OCI-M2 (cell line): ENCODE results near the gene CEP170.
"Not testable (repeated sequence)": the region's sequence is repeated elsewhere in the genome, so short reads cannot be mapped to it uniquely, and the experiment has no call there.

Source experiments
- DNase-seq: peaks from one replicate; lab custom pipeline; 2025; ENCODE audit not compliant: unreplicated experiment; lab: John Stamatoyannopoulos, UW

Gene CEP170

GRCh38 chr1:243236604-243237252 is 18.4 kb downstream of the CEP170 start:
- no peak for DNase-seq

DNA sequence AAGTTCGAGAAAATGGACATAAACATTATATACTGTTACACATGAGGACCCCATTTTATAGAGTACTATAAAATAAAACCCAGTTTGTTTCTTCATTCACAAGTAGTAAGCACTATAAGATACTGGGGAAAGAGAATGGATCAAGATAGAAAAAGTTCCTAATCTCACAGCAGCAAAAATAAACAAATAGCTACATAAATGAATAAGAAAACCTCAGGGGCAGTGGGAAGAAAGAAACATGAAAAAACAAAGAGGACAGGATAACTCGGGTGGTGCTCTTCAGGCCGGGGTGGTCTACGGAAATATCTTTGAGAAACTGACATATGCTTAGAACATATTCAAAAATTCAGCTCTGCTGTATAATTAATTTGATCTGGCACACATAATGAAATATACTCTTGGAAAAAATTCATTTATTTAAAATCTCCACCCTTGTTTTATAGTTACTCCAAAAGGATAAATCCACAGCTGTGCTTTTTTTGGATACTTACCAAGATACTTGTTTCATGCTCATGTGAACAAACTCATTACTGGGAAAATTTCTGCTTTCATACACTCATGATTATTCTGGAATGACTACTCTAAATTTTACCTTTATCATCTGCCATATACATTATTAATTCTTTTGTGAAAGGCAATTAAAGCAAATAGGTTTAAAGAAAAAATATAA is 20.0 kb downstream of the CEP170 start:
- DNase-seq: no peak

DNA sequence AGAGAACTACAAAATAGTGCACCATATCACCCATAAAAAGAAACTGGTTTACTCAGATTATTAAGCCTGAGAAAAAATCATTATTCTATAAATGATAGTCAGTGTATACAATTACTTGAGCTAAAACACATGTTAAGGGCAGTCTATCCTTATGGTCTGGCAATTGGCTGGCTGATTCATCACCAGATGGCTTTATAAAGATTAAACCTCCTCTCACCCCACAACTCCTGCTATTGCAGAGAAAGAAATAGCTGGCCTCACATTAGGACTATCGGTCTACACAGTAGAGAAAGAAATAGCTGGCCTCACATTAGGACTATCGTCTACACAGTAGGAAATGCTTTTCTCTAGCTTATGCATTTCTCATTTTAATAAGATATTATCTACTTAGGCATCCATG is 21.2 kb downstream of the CEP170 start:
- no peak for DNase-seq

GRCh38 chr1:243230914-243231313 is 24.2 kb downstream of the CEP170 start:
- no peak for DNase-seq

- no peak for DNase-seq
Observed at GRCh38 chr1:243229526-243229925, 25.6 kb downstream of the CEP170 start.

DNA sequence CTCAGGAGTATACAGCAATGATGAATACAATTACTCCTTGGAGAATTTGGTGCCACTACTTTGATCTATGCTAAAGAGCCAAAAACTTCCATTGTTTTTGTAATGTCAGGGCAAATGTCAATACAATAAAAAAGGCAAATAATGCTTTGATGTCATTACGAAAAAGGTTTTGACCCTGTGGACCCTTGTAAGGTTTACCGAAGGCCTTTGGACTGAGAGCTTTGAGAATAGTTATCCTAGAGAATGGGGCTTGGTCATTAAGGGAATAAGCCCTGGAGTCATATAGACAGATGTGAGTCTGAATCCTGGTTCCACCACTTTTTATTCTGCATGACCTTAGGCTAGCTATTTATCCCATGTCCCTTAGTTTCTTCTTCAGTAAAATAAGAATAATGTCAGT is 27.5 kb downstream of the CEP170 start:
- DNase-seq: no peak

DNA sequence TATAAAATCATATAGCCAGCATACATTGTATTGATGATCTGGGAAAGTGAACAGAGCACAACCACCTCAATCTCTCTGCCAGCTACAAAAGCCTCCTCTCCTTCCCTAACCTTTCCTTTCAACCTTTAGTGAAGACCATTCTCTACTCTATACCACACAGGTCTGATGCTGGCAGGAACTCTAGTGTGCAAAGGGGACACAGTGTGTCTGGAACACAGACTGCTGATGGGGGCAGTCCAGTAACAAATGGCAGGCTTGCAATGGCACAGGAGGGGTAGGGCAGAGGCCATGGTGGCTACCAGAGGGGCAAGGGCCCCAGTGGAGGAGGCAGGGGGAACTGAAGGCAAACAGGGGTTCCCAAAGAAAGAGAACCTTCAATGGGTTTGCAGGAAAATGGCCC is 37.0 kb downstream of the CEP170 start:
- DNase-seq: no peak

DNA sequence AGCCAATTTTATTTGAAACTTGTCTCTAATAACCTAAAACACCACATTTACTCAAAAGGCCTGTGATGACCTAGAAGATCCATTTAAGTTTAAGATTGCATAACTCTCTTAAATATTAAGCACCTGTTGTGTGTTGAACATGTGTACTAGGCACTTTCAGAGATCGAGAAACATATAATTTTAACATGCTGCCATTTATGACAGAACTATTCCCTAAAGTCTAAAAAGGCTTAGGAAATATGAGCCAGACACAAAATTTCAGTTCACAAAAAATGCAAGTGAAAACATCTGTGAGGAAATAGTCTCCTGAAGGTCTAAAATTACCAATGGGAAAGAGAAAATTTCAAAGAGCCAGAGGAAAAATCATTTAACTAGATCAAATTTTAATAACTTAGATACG is 37.7 kb downstream of the CEP170 start:
- DNase-seq: no peak

GRCh38 chr1:243216741-243217140 is 38.3 kb downstream of the CEP170 start:
- no peak for DNase-seq

DNA sequence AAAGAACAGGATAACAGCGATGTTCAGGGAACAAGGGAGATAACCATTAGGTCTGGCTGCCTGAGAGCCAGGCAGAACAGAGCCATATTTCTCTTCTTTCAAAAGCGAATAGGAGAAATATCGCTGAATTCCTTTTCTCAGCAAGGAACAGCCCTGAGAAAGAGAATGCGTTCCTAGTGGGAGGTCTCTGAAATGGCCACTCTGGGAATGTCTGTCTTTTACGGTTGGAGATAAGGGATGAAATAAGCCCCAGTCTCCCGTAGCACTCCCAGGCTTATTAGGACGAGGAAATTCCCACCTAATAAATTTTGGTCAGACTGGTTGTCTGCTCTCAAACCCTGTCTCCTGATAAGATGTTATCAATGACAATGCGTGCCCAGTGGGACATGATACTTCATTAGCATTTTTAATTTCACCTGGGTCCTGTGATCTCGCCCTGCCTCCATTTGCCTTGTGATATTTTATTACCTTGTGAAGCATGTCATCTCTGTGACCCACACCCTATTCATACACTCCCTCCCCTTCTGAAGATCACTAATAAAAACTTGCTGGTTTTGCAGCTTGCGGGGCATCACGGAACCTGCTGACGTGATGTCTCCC is 39.7 kb downstream of the CEP170 start:
- DNase-seq: not testable (repeated sequence)

- DNase-seq: no peak
Observed at GRCh38 chr1:243213045-243213787, 41.9 kb downstream of the CEP170 start.

- not testable (repeated sequence) for DNase-seq
Observed at GRCh38 chr1:243211984-243212383, 43.1 kb downstream of the CEP170 start.

GRCh38 chr1:243205026-243205501 is 50.0 kb downstream of the CEP170 start:
- DNase-seq: not testable (repeated sequence)

DNA sequence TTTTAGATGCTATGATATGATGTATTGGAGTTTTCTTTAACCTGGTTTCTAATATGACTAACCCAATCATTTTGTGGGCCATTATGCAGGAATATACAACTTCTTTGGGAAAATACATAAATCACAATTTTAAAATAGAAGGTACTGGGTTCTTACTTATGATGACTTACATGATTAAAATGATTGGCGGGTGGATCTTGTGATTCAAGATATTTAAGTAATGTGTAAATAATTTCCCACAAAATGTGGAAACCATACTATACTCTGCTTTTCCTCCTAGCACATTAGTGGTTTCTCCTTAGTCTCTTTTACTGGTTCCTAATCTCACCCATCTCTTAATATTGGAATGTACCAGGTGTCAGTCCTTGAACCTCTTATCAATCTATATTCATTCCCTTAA is 50.7 kb downstream of the CEP170 start:
- not testable (repeated sequence) for DNase-seq

- DNase-seq: not testable (repeated sequence)
Observed at GRCh38 chr1:243203196-243203595, 51.9 kb downstream of the CEP170 start.

DNA sequence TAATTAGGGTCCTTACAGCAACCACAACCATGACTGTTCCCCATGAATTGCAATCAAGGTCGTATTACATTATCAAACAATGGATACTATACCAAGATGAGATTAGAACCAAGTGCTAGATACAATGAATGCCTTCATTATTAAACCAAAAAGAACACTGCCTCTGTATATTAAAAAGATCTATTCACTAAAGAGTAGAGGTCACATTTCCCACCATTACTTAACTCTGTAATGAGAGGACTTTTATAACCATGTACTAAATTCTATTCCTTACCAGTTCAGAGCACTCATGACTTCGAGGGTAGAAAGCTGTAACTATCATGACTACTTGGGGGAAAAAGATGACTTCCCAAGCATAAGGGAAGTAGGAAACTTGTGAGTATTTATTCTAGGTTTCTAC is 53.8 kb downstream of the CEP170 start:
- not testable (repeated sequence) for DNase-seq

- DNase-seq: not testable (repeated sequence)
Observed at GRCh38 chr1:243197524-243197923, 57.6 kb downstream of the CEP170 start.

- not testable (repeated sequence) for DNase-seq
Observed at GRCh38 chr1:243193330-243193729, 61.8 kb downstream of the CEP170 start.

DNA sequence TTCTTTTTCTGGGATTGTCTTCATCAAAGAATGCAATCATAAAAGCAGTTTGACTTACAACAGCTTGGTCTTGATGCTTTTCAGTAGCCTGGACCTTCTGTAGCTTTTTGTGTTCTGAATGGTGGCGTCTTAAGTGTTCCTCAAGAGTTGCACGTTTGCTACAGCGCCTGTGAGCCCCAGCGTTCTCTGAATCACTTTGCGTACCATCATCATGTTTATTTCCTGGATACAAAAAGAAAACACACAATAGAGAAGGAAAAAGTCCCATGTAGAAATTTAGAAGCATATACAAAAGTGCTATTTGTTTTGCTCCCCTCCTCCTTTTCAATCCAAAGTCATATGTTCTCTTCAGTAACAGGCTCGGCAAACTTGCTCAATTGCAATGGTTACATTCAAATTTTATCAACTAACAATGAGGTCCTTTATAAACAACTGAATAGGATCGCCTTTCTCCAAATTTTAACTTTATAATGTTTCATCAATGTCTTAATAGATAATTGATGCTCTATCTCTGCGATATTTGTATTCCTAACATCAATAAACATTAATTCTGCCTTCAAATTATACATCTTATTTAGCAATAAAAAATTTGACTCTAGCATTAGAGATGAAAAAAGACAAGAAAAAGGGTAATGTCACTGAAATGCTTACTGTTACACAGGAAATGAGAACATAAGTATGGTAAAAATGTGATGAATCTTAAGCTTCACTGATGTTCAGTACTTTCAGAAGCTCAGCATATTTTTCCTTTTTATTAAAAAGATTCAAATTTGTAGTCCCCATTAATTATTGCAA is 68.7 kb downstream of the CEP170 start:
- DNase-seq: not testable (repeated sequence)

DNA sequence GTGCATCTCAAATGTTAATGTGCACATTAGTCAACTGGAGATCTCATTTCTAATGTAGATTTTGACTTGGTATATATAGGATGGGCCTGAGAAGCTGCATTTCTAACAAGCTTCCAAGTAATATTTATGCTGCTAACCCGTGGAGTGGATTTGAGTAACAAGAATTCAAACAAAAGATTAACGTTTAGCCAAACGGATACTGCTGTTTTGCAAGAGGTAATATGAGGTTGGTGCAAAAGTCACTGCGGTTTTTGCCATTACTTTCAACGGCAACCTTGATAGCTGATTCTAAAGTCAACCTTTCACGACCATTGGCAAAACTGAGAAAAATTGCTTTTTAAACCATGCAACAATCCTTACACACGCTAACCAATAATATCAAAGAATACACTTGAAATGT is 70.3 kb downstream of the CEP170 start:
- DNase-seq: not testable (repeated sequence)

DNA sequence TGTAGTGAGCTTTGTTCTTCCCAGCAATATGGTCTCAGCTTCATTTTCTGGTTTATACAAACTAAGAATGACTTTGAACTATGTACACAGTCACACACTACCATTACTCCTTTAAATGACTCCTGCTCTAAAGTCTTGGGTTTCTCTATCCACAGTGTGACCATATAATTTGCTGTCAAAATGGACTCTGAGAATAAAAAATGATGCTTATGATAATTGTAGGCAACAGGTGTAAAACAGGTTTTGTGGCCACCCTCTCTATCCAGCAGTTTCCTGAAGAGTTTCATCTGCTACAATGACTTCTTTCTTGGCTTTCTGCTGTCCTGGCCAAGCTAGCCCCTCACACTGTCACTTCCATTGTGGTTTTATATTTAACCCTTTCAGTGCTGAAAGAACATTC is 71.4 kb downstream of the CEP170 start:
- not testable (repeated sequence) for DNase-seq
